Esophagus (tissue), 2 donors: Measurements from ENCODE around the gene CCDC144A. TPM values are rescaled to one million over a fixed set of nuclear protein-coding genes. Genes with fewer than 3 reads are reported as not detected.
"Not testable (repeated sequence)": the region's sequence is repeated elsewhere in the genome, so short reads cannot be mapped to it uniquely, and the experiment has no call there.

Experiments used
- H3K27ac ChIP-seq, 2 donors: one replicate each; pipeline ENCODE4 v1.5.1; 2013; ENCODE audit warnings: low read depth in 2 of 2, mild to moderate bottlenecking in 2 of 2, inconsistent platforms in 1 of 2, low read length in 1 of 2, moderate library complexity in 1 of 2
- H3K27me3 ChIP-seq, 2 donors: one replicate each; pipeline ENCODE4 v1.6.1; 2013; ENCODE audit warnings: low read length in 2 of 2, control low read depth in 1 of 2, mild to moderate bottlenecking in 1 of 2; ENCODE audit not compliant: insufficient read depth in 2 of 2, control insufficient read depth in 1 of 2
- H3K36me3 ChIP-seq, 2 donors: one replicate each; pipeline ENCODE4 v1.6.1; 2013; ENCODE audit warnings: low read length in 1 of 2; ENCODE audit not compliant: control insufficient read depth in 2 of 2, insufficient read depth in 2 of 2
- H3K4me1 ChIP-seq, 2 donors: one replicate each; pipeline ENCODE4 v1.6.1; 2013; ENCODE audit warnings: low read length in 1 of 2; ENCODE audit not compliant: control insufficient read depth in 2 of 2, insufficient read depth in 2 of 2
- H3K4me3 ChIP-seq, 2 donors: one replicate each; pipeline ENCODE4 v1.5.1; 2013; ENCODE audit warnings: low read length in 2 of 2, mild to moderate bottlenecking in 2 of 2, low read depth in 1 of 2, moderate library complexity in 1 of 2
- H3K9me3 ChIP-seq, 2 donors: one replicate each; pipeline ENCODE4 v1.6.1; 2013; ENCODE audit warnings: mild to moderate bottlenecking in 2 of 2, low read depth in 1 of 2, low read length in 1 of 2, moderate library complexity in 1 of 2; ENCODE audit not compliant: control insufficient read depth in 2 of 2, insufficient read depth in 1 of 2
- WGBS, 2 donors: extraction: QIAGEN DNeasy Blood & Tissue Kit; methylation state at CpG; one replicate each; pipeline ENCODE4 v1.1.7; 2013; 5-methylcytosine and 5-hydroxymethylcytosine counted together
- polyA plus RNA-seq, 2 donors: library from polyadenylated mRNA; stranded (reverse); fragments of 200-250 nt; gene quantifications; one replicate each; pipeline ENCODE4 v1.2.3, GENCODE V29; 2013
- donor health status: healthy with polysubstance abuse.
- donor health status: Bipolar disorder and iron deficiency.

CCDC144A gene
- polyA plus RNA-seq, 2 donors, result 0.29 to 0.43 TPM

- Histone ChIP-seq H3K27me3 (no peaks in the 10 kb centered on the region), H3K36me3 (no peaks in the 10 kb centered on the region), H3K4me3 (no peak overlapping the region), H3K9me3 (no peaks in the 10 kb centered on the region), H3K4me1 (peaks cover 0 to 2% of the 10 kb centered on the region in 2 donors), H3K27ac (no peak overlapping the region)
- 81 to 83% methylated on average over 7 of the region's 7 CpGs for WGBS, 2 donors
These were observed 124.4 kb downstream of the CCDC144A start for GRCh38 chr17:16814439-16814838.

- Histone ChIP-seq H3K4me3 (no peak overlapping the region), H3K27ac (no peak overlapping the region), H3K36me3 (no peaks in the 10 kb centered on the region), H3K9me3 (no peaks in the 10 kb centered on the region), H3K4me1 (peaks cover 0 to 6% of the 10 kb centered on the region in 2 donors), H3K27me3 (no peaks in the 10 kb centered on the region)
- WGBS, 2 donors, result 87 to 88% methylated on average over 7 of the region's 7 CpGs
These were observed 127.2 kb downstream of the CCDC144A start for GRCh38 chr17:16817201-16817600.

DNA sequence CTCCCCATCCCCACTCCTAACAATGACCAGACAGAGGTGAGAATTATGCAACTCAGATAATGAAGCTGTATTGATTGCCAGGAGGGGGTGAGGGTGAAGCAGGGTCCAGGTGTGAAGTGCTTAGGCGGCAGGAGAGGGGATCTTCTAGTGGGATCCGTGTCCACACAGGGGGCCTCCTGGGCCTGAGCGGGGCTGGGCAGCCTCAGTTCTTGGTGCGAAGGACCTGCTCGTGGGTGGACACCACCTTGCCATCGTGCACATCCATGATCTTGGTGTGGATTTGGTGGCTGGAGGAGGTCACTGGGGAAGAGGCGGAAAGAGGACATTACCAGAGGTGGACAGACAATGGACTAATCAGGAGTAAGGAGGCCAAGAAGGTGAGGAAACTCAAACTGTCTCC is 127.9 kb downstream of the CCDC144A start:
- H3K4me3 ChIP-seq, H3K36me3 ChIP-seq, H3K4me1 ChIP-seq, H3K27me3 ChIP-seq, H3K27ac ChIP-seq, H3K9me3 ChIP-seq: not testable (repeated sequence)
- 87 to 93% methylated on average over 7 of the region's 7 CpGs for WGBS, 2 donors

DNA sequence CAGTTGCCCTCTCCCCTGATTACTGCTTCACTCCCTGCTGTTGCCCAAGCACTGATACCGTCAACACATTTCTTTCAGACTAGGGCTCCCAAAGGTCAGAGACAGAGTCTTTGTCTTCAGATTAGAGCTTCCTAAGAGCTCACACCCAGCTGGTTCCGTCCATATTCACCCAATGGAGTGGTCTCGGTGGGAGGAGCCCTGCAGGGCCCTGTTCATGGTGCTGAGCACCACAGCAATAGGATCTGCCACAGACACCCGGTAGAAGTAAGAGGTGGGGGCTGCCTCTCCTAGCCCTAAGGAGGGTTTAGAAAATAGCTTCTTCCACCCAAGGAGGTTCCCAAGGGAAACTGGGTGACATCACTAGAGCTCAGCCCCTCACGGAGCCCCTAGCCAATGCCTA is 128.3 kb downstream of the CCDC144A start:
- no peak overlapping the region for H3K27ac ChIP-seq
- H3K4me3 ChIP-seq, result no peak overlapping the region
- 63 to 76% methylated on average over 5 of the region's 5 CpGs for WGBS, 2 donors
- H3K36me3 ChIP-seq, result no peaks in the 10 kb centered on the region
- H3K27me3 ChIP-seq, result no peaks in the 10 kb centered on the region
- H3K9me3 ChIP-seq, result no peaks in the 10 kb centered on the region
- H3K4me1 ChIP-seq, result peaks cover 0 to 6% of the 10 kb centered on the region in 2 donors

DNA sequence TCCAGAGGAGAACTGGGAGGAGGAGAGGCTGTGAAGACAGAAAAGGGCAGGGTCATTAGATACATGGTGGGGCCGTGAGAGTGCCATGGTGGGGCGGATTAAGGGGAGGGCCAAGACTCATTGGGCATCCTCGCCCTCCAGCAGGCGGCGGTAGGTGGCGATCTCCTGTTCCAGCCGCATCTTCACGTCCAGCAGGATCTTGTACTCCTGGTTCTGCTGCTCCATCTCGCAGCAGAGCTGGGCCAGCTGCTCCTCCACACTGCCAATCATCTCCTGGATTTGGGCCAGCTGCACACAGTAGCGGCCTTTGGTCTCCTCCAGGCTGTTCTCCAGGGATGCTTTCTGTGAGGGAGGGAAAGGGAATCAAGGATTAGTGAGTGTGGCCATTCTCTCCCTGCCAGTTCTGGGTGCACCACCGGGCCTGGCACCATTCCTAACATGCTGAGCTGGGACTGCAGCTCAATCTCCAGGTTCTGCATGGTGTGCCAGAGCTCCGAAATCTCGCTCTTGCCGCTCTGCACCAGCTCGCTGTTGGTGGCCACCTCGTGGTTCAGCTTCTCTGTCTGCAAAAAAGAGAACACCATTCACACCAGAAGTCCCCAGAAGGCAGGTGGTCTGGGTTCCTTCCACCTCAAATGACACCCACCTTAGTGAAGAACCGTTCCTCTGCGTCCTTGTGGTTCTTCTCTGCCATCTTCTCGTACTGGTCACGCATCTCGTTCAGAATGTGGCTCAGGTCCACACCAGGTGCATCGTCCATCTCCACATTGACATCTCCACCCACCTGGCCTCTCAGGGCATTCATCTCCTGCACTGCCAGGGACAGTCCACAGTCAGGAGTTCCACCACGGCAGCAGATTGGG is 129.0 kb downstream of the CCDC144A start:
- Histone ChIP-seq H3K4me1 (peaks cover 0 to 6% of the 10 kb centered on the region in 2 donors), H3K4me3 (no peak overlapping the region), H3K27ac (no peak overlapping the region), H3K27me3 (no peaks in the 10 kb centered on the region), H3K9me3 (no peaks in the 10 kb centered on the region), H3K36me3 (no peaks in the 10 kb centered on the region)
- 73 to 77% methylated on average over 22 to 23 of the region's 23 CpGs for WGBS, 2 donors

- WGBS, 2 donors, result 39 to 68% methylated on average over 7 of the region's 7 CpGs
- Histone ChIP-seq H3K9me3 (no peaks in the 10 kb centered on the region), H3K4me1 (peaks cover 0 to 6% of the 10 kb centered on the region in 2 donors), H3K27ac (no peak overlapping the region), H3K27me3 (no peaks in the 10 kb centered on the region), H3K36me3 (no peaks in the 10 kb centered on the region), H3K4me3 (no peak overlapping the region)
These were observed 130.3 kb downstream of the CCDC144A start for GRCh38 chr17:16820161-16820877.

GRCh38 chr17:16820979-16821543 is 131.0 kb downstream of the CCDC144A start:
- 37 to 51% methylated on average over 5 of the region's 7 CpGs for WGBS, 2 donors
- no peaks in the 10 kb centered on the region for H3K27me3 ChIP-seq
- H3K4me3 ChIP-seq, result no peak overlapping the region
- no peaks in the 10 kb centered on the region for H3K9me3 ChIP-seq
- H3K4me1 ChIP-seq, result peaks cover 0 to 6% of the 10 kb centered on the region in 2 donors
- no peaks in the 10 kb centered on the region for H3K36me3 ChIP-seq
- H3K27ac ChIP-seq, result no peak overlapping the region

DNA sequence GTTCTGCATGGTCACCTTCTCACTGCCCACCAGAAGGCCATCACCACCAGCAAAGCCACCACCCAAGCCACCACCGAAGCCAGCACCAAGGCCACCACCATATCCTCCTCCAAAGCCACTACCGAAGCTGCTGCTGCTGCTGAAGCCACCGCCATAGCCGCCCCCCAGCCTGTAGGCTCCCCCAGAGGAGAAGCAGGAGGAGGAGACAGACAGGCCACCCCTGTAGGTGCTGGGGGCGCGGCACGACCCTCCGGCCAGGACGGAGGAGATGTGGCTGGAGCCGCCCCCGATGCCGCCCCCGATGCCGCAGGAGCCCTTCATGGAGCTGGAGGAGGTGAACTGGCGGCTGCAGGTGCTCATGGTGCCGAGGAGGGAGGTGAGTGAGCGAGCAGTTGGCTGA is 132.1 kb downstream of the CCDC144A start:
- not testable (repeated sequence) for H3K27me3 ChIP-seq, H3K27ac ChIP-seq, H3K4me3 ChIP-seq, H3K36me3 ChIP-seq, H3K9me3 ChIP-seq, H3K4me1 ChIP-seq
- 67 to 70% methylated on average over 10 to 14 of the region's 17 CpGs for WGBS, 2 donors

DNA sequence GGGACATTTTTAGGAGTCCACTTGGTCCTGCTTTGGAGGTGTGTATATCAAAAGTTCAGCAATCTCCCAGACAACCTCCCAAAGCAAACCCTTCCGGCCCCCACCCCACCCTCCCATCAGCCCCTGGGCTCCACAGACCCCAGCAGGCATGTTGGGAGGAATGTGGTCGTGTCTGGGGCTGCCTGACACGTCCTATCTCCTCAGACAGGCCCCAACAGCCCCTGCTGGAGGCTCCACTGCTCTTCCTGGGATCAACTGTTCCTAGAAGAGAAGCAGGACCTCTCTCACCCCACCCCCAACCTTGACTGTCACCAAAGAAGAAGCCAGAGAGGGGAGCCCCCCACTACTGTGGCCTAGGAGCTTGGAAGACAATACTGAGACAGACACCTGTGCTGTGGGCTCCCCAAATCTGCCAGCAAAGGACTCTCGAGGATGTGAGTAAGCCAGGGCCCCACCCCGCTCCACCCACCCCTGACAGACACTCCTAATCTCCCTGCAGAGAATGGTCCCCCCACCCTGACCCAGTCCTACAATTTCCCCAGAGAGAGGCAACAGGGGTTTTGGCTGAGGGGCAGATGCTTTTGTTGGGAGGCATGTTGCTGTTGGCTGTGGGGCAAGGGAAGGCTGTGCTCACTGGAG is 133.8 kb downstream of the CCDC144A start:
- WGBS, 2 donors, result 41 to 73% methylated on average over 2 to 3 of the region's 5 CpGs
- H3K27me3 ChIP-seq, H3K27ac ChIP-seq, H3K4me1 ChIP-seq, H3K9me3 ChIP-seq, H3K4me3 ChIP-seq, H3K36me3 ChIP-seq: not testable (repeated sequence)
